Choroid plexus epithelial cell (primary cell): ENCODE data around the gene B4GALNT4.
"Not testable (repeated sequence)": the region's sequence is repeated elsewhere in the genome, so short reads cannot be mapped to it uniquely, and the experiment has no call there.

Source experiments
- DNase-seq: peaks from one replicate; pipeline ENCODE4 v3.0.0-alpha.2; 2010; ENCODE audit warnings: low read depth
- H3K4me3 ChIP-seq: 2 replicates; pipeline ENCODE4 v1.5.1; 2011; ENCODE audit warnings: low read depth, mild to moderate bottlenecking, control low read depth, low read length, moderate library complexity
- TF ChIP-seq, protein P1 (sequence below): conservative IDR thresholded peaks from 2 replicates; pipeline ENCODE4 v1.5.1; 2011; ENCODE audit warnings: low read depth, mild to moderate bottlenecking, control low read depth, inconsistent platforms, low read length, moderate library complexity

B4GALNT4 gene

DNA sequence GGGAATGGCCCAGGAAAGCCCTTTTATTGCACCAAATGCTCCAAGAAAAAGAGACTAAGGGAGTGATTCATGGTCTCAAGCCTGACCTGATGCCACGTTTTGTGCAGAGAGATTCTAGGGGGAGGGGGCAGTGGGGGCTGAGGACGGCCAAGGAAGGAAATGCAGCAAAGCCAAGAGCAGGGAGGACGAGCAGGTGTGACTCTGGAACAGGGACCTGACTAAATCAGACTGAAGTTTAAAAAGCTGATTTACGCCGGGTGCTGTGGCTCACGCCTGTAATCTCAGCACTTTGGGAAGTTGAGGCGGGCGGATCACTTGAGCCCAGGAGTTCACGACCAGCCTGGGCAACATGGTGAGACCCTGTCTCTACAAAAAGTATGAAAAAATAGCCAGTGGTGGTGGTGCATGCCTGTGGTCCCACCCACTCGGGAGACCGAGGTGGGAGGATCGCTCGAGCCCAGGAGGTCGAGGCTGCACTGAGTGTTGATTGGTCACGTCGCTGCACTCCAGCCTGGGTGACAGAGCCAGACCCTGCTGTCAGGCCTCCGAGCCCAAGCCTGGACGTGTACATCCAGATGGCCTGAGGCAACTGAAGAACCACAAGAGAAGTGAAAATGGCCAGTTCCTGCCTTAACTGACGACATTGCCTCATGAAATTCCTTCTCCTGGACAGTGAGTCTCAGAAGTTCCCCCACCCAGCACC lies 37.8 kb upstream of the B4GALNT4 start:
- TF ChIP-seq, protein P1, sequence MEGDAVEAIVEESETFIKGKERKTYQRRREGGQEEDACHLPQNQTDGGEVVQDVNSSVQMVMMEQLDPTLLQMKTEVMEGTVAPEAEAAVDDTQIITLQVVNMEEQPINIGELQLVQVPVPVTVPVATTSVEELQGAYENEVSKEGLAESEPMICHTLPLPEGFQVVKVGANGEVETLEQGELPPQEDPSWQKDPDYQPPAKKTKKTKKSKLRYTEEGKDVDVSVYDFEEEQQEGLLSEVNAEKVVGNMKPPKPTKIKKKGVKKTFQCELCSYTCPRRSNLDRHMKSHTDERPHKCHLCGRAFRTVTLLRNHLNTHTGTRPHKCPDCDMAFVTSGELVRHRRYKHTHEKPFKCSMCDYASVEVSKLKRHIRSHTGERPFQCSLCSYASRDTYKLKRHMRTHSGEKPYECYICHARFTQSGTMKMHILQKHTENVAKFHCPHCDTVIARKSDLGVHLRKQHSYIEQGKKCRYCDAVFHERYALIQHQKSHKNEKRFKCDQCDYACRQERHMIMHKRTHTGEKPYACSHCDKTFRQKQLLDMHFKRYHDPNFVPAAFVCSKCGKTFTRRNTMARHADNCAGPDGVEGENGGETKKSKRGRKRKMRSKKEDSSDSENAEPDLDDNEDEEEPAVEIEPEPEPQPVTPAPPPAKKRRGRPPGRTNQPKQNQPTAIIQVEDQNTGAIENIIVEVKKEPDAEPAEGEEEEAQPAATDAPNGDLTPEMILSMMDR: no peak
- H3K4me3 ChIP-seq: no peak overlapping the region
- DNase-seq: no peak

DNA sequence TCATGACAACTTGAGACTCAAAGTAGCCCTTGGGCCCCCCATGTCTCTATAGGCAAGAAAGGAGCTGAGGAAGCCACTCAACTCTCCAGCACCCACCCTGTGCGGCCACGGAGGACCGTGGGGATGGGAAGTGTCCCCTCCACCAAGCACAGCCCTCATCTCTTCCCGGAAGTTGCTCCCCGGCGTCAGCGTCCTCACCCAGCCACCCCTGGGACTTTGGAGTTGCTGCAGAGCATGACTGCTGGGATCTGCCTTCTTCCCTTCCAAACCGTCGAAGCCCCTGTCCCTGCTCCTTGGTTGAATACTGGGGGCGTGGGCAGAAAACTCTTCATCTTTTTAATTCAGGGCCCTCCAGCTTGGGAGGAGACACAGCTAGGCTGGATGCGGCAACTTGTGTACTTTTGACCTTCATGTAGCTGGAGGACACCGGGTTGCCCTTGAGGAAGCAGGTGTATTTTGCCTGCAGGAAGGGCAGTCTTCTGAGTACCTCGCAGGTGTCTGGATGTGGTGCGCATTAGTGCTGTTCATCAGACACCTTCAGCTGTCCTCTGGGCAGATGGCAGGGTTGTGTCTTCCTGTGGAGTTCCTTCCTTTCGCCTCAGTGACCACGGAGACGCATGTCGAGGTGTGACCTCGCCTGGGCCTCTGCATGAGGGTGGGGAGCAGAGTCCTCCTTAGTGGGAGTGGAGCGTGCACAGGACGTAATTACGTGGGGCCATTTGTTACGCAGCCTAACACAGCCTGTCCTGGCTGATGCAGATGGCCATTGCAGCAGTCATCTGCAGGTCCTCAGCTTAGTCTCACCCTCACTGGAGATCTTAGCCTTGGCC lies 36.4 kb upstream of the B4GALNT4 start:
- no peak overlapping the region for H3K4me3 ChIP-seq
- DNase-seq: no peak
- TF ChIP-seq, protein P1: no peak

DNA sequence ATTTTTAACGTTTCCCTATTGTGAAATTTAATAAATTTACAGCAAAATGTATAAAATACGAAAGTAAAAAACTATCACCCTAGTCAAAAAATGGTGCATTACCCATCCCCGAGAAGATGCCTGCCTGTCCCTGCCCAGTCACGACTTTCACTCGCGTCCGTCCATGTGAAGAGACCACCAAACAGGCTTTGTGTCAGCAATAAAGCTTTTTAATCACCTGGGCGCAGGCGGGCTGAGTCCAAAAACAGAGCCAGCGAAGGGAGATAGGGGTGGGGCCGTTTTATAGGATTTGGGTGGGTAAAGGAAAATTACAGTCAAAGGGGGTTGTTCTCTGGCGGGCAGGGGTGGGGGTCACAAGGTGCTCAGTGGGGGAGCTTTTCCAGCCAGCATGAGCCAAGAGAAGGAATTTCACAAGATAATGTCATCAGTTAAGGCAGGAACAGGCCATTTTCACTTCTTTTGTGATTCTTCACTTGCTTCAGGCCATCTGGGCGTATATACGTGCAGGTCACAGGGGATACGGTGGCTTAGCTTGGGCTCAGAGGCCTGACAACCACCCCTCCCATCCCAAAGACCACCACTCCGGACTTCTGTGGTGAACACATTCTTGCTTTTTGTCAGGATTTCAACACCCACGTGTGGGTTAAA lies 35.6 kb upstream of the B4GALNT4 start:
- not testable (repeated sequence) for DNase-seq, H3K4me3 ChIP-seq

DNA sequence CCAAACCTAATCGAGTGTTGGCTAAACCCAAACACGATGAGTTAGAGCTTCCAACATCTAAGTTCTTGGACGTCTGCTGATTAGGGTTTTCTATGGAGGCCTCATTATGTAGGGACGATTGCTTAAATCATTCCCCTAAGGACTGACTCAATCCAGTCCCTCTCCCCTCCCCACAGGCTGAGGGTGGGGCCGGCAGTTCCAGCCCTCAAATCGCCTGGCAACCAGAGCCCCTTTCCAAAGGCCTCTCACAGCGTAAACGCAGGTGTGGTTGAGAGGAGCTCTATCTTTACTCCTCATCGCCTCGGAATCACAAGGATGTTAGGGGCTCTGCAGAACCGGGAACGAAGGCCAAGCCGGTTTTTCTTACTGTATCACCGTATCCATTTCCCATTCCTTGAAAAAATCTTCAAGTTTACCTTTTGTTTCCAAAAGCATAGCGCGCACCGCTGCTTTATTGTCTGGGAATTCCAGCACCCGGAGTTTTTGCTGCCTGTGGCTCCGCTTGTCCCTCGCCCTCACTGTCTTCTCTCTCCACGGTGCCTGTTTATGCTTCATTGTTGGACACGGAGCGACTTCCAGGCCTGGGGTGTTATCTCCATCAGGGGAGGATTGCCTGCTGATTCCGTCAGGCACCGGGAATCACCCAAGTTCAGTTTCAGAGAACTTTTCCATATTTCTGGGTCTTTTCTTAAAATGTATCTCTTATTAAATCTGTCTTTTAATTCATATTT lies 34.9 kb upstream of the B4GALNT4 start:
- peak; percentile 47 for DNase-seq
- TF ChIP-seq, protein P1: no peak
- no peak overlapping the region for H3K4me3 ChIP-seq

DNA sequence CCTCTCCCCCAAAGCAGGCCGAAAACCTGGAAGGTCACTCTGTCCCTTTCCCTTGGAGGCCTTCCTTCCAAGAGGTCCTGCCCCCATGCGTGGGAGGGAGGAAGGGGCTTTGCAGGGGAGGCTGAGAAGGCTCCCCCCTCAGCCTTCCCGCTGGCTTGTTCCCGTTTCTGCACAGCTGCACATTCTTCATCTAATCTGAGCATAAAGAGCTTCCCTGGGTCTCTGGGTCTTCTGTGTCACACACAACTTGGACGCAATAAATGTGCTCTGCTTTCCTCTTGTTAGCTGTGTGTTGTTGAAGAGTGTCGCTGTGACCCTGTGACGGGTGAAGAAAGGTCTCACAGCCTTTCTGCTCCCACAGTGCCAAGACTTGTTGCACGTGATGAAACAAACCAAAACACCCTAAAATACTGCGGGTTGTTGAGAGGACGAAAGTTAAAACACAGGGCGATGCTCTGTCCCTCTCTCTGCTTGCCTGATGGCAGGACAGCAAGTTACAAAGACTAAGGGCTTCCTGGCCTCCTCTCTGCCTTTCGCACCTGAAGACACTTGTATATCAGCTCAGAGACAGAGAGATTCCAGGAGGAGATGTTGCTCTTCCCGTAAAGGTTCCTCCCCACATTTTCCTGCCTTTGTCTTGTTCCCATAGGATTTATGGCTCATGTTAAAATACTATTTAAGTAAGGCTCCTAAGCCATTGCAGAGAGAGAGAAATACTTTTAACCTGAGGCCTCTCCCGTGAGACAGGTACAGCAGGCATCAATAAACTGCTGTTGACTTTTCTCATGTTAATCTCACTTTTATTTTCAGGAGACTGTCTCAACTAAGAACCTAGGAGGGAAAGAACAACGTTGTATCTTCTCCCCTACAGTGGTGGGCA lies 33.3 kb upstream of the B4GALNT4 start:
- TF ChIP-seq, protein P1: no peak
- H3K4me3 ChIP-seq: no peak overlapping the region
- peak; percentile 77 for DNase-seq

DNA sequence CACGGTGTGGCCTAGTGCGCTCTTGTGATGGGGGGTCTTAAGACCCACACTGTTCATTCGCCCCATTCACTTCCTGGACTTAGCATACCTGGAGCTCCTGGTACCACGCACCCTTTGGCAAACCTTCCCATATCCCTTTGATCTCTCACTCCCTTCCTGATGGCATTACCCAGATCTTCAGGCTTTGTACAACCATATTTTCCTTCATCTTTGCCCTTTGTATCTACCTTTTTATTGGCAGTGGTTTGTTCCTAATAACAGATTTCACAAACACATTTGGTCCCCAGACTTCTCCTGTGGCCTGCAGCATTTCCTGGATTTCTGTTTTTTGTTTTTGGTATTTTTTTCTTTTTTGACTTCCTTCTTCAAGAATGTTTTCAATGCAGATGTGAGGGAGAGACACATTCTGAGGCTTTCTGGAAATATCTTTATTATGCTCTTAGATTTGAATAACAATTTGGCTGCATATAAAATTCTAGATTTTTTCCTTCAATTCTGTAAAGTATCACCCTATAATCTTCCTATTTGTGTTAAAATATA lies 32.6 kb upstream of the B4GALNT4 start:
- H3K4me3 ChIP-seq: no peak overlapping the region
- TF ChIP-seq, protein P1: no peak
- DNase-seq: no peak
